ENCODE data around the gene LAIR1.

Gene LAIR1

DNA sequence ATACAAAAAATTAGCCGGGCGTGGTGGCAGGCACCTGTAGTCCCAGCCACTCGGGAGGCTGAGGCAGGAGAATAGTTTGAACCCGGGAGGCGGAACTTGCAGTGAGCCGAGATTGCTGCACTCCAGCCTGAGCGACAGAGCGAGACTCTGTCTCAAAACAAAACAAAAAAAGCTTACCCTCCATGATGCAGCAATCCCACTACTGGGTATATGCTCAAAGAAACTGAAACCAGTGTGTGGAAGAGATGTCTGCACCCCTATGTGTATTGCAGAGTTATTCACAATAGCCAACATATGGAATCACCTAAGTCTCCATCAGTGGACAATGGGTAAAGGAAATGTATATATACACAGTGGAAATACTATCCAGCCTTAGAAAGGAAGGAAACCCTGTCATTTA lies 31.0 kb upstream of the LAIR1 start:
- Histone ChIP-seq H3K4me1 (ENCODE audit: low read length) (no peaks in the 10 kb centered on the region), H3K9me3 (replicated peaks; ENCODE audit: insufficient read depth, low read length) (no peaks in the 10 kb centered on the region), H3K79me2 (ENCODE audit: low read length) (no peaks in the 10 kb centered on the region), H2AFZ (ENCODE audit: low read length) (no peak overlapping the region), H3F3A (ENCODE audit: insufficient read depth, low read length) (no peaks in the 10 kb centered on the region), H3K4me3 (ENCODE audit: low read length) (no peak overlapping the region), H3K9ac (ENCODE audit: low read length) (no peak overlapping the region), H4K20me1 (ENCODE audit: insufficient read depth, low read length) (no peaks in the 10 kb centered on the region), H3K36me3 (replicated peaks; ENCODE audit: insufficient read depth, low read length) (no peaks in the 10 kb centered on the region), H3K9me2 (replicated peaks; ENCODE audit: insufficient read depth, low read length) (no peaks in the 10 kb centered on the region), H3K27ac (ENCODE audit: low read length) (no peak overlapping the region), H3K27me3 (replicated peaks; ENCODE audit: insufficient read depth, low read length) (peaks cover 80% of the 10 kb centered on the region), H3K4me2 (ENCODE audit: low read depth, low read length) (no peak overlapping the region)
- no peak for DNase-seq
- TF ChIP-seq EZH2 (optimal IDR thresholded peaks at IDR 0.05; ENCODE audit: low read depth, low read length) (no peak), EZH2phosphoT487 (IDR thresholded peaks at IDR 0.05; ENCODE audit: low read length) (no peak)
- TF ChIP-seq, protein P1, sequence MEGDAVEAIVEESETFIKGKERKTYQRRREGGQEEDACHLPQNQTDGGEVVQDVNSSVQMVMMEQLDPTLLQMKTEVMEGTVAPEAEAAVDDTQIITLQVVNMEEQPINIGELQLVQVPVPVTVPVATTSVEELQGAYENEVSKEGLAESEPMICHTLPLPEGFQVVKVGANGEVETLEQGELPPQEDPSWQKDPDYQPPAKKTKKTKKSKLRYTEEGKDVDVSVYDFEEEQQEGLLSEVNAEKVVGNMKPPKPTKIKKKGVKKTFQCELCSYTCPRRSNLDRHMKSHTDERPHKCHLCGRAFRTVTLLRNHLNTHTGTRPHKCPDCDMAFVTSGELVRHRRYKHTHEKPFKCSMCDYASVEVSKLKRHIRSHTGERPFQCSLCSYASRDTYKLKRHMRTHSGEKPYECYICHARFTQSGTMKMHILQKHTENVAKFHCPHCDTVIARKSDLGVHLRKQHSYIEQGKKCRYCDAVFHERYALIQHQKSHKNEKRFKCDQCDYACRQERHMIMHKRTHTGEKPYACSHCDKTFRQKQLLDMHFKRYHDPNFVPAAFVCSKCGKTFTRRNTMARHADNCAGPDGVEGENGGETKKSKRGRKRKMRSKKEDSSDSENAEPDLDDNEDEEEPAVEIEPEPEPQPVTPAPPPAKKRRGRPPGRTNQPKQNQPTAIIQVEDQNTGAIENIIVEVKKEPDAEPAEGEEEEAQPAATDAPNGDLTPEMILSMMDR (IDR thresholded peaks at IDR 0.05; ENCODE audit: low read length): no peak

- Histone ChIP-seq H3K9ac (ENCODE audit: low read length) (no peak overlapping the region), H2AFZ (ENCODE audit: low read length) (no peak overlapping the region), H3K27me3 (replicated peaks; ENCODE audit: insufficient read depth, low read length) (peaks cover 62% of the 10 kb centered on the region)
These were observed 28.6 kb upstream of the LAIR1 start for GRCh38 chr19:54393381-54393780.

DNA sequence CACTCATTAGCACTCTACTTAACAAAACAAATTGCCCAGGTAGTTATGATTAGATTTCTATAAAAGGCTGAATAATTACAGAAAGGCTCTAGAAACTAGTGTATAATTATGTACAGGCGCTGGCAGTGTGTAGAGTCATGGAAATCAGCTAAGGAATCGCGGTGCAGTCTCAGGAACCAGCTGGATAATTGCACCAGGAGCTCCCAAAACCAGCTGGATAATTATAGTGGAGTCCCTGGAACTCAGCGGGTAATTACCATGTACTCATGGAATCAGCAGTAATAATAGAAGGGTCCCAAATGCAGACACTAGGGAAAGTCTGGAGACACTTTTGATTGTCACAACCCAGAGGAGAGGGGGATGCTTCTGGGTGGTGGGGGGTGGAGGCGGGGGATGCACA lies 27.4 kb upstream of the LAIR1 start:
- no peaks in the 10 kb centered on the region for H3K36me3 ChIP-seq (replicated peaks; ENCODE audit: insufficient read depth, low read length)
- TF ChIP-seq EZH2 (optimal IDR thresholded peaks at IDR 0.05; ENCODE audit: low read depth, low read length) (no peak), EZH2phosphoT487 (IDR thresholded peaks at IDR 0.05; ENCODE audit: low read length) (no peak)
- TF ChIP-seq, protein P1 (IDR thresholded peaks at IDR 0.05; ENCODE audit: low read length): no peak
- no peaks in the 10 kb centered on the region for H3K9me3 ChIP-seq (replicated peaks; ENCODE audit: insufficient read depth, low read length)
- peaks cover 19% of the 10 kb centered on the region for H3F3A ChIP-seq (ENCODE audit: insufficient read depth, low read length)
- H3K9ac ChIP-seq (ENCODE audit: low read length): no peak overlapping the region
- peaks cover 13% of the 10 kb centered on the region for H3K4me1 ChIP-seq (ENCODE audit: low read length)
- H3K4me3 ChIP-seq (ENCODE audit: low read length): no peak overlapping the region
- H3K27ac ChIP-seq (ENCODE audit: low read length): no peak overlapping the region
- peaks cover 49% of the 10 kb centered on the region for H3K27me3 ChIP-seq (replicated peaks; ENCODE audit: insufficient read depth, low read length)
- H3K79me2 ChIP-seq (ENCODE audit: low read length): no peaks in the 10 kb centered on the region
- no peak overlapping the region for H2AFZ ChIP-seq (ENCODE audit: low read length)
- no peaks in the 10 kb centered on the region for H4K20me1 ChIP-seq (ENCODE audit: insufficient read depth, low read length)
- DNase-seq: no peak
- H3K9me2 ChIP-seq (replicated peaks; ENCODE audit: insufficient read depth, low read length): no peaks in the 10 kb centered on the region
- no peak overlapping the region for H3K4me2 ChIP-seq (ENCODE audit: low read depth, low read length)

More at GRCh38 chr19:54393381-54393780, 28.6 kb upstream of the LAIR1 start:
- H3K4me3 ChIP-seq (ENCODE audit: low read length): no peak overlapping the region
- no peak overlapping the region for H3K27ac ChIP-seq (ENCODE audit: low read length)
- no peak overlapping the region for H3K4me2 ChIP-seq (ENCODE audit: low read depth, low read length)
- peaks cover 7% of the 10 kb centered on the region for H3F3A ChIP-seq (ENCODE audit: insufficient read depth, low read length)
- TF ChIP-seq, protein P1 (IDR thresholded peaks at IDR 0.05; ENCODE audit: low read length): no peak
- TF ChIP-seq EZH2 (optimal IDR thresholded peaks at IDR 0.05; ENCODE audit: low read depth, low read length) (no peak), EZH2phosphoT487 (IDR thresholded peaks at IDR 0.05; ENCODE audit: low read length) (no peak)
- H3K4me1 ChIP-seq (ENCODE audit: low read length): peaks cover 10% of the 10 kb centered on the region
- no peaks in the 10 kb centered on the region for H3K9me2 ChIP-seq (replicated peaks; ENCODE audit: insufficient read depth, low read length)
- H3K36me3 ChIP-seq (replicated peaks; ENCODE audit: insufficient read depth, low read length): no peaks in the 10 kb centered on the region
- H3K9me3 ChIP-seq (replicated peaks; ENCODE audit: insufficient read depth, low read length): no peaks in the 10 kb centered on the region
- no peaks in the 10 kb centered on the region for H4K20me1 ChIP-seq (ENCODE audit: insufficient read depth, low read length)
- no peaks in the 10 kb centered on the region for H3K79me2 ChIP-seq (ENCODE audit: low read length)
- no peak for DNase-seq
